Measurements from ENCODE around the gene KCNJ9. TPM values are rescaled to one million over a fixed set of nuclear protein-coding genes. Genes with fewer than 3 reads are reported as not detected.

The KCNJ9 gene
- total and polyA plus RNA-seq, 5 donors: not detected

DNA sequence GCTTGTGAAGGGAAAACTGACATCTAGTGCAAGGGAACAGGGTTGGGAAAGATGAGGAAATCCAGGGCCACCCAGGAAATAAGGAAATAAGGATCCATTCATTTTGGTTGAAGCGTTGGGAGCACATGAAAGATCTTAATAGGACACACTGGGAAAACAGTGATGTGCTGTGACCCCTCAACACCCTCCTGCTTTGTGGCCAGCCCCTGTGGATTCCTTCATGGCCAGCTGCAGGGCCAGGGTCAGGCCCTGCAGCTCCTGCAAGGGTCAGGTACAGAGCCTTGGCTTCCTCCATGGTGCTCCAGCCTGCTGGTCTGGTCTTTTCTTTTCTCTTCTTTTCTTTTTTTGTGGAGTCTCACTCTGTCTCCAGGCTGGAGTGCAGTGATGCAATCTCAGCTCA is 30.7 kb upstream of the KCNJ9 start:
- intact Hi-C loops (cut with DNase I): no loop called here
- H3K4me1 ChIP-seq (ENCODE audit: control insufficient read depth, insufficient read depth, low read length): peaks cover 2% of the 10 kb centered on the region
- no peak for ATAC-seq
- WGBS: 80% methylated on average over 1 of the region's 1 CpG
- H3K27ac ChIP-seq (ENCODE audit: low read length): no peak overlapping the region
- DNase-seq: no peak
- H3K9me3 ChIP-seq (ENCODE audit: control insufficient read depth, low read length): no peaks in the 10 kb centered on the region
- H3K27me3 ChIP-seq (ENCODE audit: control insufficient read depth, insufficient read depth): no peaks in the 10 kb centered on the region
- H3K4me3 ChIP-seq (ENCODE audit: low read length): no peak overlapping the region

DNA sequence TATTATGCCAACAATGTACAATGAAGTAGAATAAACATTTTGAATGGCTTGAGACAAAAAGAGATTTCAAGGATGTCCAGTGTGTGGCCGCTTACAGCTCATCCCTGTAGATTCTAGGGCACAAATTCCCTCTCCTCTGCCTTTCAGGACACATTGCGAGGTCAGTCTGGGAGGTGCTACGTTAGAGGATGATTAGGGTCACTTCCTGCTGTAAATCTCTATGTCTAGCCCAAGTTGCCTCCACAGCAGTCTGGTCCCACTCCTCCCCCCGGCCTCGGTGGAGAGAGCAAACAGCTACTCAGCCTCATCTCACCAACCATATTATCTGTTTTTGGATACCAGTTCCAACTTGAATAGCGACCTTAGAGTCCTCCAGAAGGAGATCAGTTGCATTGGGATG is 28.4 kb upstream of the KCNJ9 start:
- intact Hi-C loops (cut with DNase I): no loop called here
- WGBS: 67% methylated on average over 6 of the region's 6 CpGs
- ATAC-seq: no peak

DNA sequence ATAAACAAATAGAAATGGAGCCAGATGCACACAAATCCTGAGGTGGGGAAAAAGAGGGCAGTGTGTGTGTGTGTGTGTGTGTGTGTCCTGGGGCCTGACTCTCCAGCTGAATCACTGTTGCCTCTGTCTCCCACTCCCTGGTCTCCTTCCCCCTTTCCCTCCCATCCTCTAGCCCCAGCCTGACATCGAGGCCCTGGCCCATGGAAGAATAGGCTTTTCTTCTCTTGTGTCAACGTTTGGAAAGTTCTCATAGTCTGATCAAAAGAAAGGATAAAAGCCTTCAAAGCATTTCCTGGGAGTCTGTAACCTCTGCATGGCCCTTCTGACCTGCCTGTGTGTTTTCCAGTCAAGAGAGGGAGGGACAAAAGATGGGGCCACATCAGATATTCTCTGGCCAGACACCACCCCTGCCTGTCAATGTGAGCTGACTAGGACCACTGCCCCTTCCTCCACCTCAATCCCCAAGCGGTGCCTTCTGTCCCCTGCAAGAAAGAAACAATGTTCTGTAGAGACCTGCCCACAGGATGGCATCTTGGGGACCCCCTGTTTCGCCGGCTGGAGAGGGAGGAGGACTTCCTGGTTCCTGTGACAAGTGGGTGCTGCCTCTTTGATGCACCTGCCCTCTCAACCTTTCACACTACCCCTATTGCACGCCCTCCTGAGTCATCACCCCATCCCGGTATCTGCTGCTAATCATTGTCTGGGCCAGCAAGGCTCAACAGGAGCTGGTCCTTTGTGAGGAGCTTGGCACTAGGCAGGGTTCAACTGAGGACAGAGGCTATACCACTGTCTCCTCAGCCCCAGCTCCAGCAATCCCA is 27.6 kb upstream of the KCNJ9 start:
- H3K4me3 ChIP-seq (ENCODE audit: low read length): no peak overlapping the region
- H3K9me3 ChIP-seq (ENCODE audit: control insufficient read depth, low read length): no peaks in the 10 kb centered on the region
- DNase-seq (no peak), ATAC-seq (no peak)
- H3K27me3 ChIP-seq (ENCODE audit: control insufficient read depth, insufficient read depth): no peaks in the 10 kb centered on the region
- no peaks in the 10 kb centered on the region for H3K4me1 ChIP-seq (ENCODE audit: control insufficient read depth, insufficient read depth, low read length)
- intact Hi-C loops (cut with DNase I): no loop called here
- H3K27ac ChIP-seq (ENCODE audit: low read length): no peak overlapping the region
- 59% methylated on average over 7 of the region's 7 CpGs for WGBS

More for the DNA sequence above, 28.4 kb upstream of the KCNJ9 start:
- H3K27ac ChIP-seq (ENCODE audit: low read length): no peak overlapping the region
- H3K4me1 ChIP-seq (ENCODE audit: control insufficient read depth, insufficient read depth, low read length): no peaks in the 10 kb centered on the region
- no peak overlapping the region for H3K4me3 ChIP-seq (ENCODE audit: low read length)
- no peaks in the 10 kb centered on the region for H3K9me3 ChIP-seq (ENCODE audit: control insufficient read depth, low read length)
- no peaks in the 10 kb centered on the region for H3K27me3 ChIP-seq (ENCODE audit: control insufficient read depth, insufficient read depth)
- DNase-seq: no peak

DNA sequence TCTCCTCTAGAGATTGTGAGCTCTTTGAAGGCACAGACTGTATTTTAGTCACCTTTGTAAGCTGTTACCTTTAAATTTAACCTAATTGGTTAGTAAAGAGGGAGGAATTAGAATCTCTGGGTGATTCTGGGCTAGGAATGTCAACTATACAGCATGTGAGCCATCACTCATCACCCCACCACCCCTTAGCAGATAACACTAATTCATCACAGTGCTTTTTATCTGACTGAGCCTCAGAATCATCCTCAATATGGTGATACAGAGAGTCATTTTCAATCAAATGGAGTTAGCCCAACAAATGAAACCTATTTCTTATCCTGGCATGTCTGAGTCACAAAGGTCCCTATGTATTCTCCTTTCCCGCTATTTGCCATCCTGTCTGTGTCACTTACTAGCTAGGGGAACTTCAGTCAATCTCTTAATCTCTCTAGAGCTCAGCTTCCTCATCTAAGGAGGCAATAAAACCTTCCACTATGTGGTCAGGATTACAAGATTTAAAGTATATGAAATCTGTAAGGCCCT is 24.6 kb upstream of the KCNJ9 start:
- Histone ChIP-seq H3K4me3 (ENCODE audit: low read length) (no peak overlapping the region), H3K27me3 (ENCODE audit: control insufficient read depth, insufficient read depth) (no peaks in the 10 kb centered on the region), H3K9me3 (ENCODE audit: control insufficient read depth, low read length) (no peaks in the 10 kb centered on the region), H3K27ac (ENCODE audit: low read length) (no peak overlapping the region), H3K4me1 (ENCODE audit: control insufficient read depth, insufficient read depth, low read length) (no peaks in the 10 kb centered on the region)
- 27% methylated on average over 1 of the region's 1 CpG for WGBS
- intact Hi-C loops (cut with DNase I): no loop called here
- DNase-seq: no peak
- ATAC-seq: no peak

DNA sequence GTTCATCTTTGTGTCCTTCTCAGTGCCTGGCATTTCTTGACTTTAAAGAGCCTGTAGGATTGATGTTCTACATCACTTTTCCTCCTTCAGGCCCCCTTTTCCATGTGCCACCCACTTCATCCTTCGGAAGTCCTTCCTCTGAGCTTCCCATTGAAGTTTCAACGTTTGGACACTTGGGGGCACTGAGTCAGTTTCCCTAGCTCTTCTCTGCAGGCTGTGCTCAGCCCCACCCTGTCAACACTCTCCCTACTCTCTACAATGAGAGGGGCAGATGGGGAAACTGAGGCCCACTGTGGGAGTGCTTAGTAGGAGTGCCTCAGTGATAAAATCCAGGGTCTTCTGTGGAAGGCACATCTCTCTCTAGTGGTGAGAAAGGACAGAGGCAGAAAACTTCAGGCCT is 23.3 kb upstream of the KCNJ9 start:
- Histone ChIP-seq H3K4me3 (ENCODE audit: low read length) (no peak overlapping the region), H3K27ac (ENCODE audit: low read length) (no peak overlapping the region), H3K4me1 (ENCODE audit: control insufficient read depth, insufficient read depth, low read length) (no peaks in the 10 kb centered on the region), H3K27me3 (ENCODE audit: control insufficient read depth, insufficient read depth) (no peaks in the 10 kb centered on the region), H3K9me3 (ENCODE audit: control insufficient read depth, low read length) (no peaks in the 10 kb centered on the region)
- 35% methylated on average over 2 of the region's 2 CpGs for WGBS
- ATAC-seq (no peak), DNase-seq (no peak)
- intact Hi-C loops (cut with DNase I): no loop called here

DNA sequence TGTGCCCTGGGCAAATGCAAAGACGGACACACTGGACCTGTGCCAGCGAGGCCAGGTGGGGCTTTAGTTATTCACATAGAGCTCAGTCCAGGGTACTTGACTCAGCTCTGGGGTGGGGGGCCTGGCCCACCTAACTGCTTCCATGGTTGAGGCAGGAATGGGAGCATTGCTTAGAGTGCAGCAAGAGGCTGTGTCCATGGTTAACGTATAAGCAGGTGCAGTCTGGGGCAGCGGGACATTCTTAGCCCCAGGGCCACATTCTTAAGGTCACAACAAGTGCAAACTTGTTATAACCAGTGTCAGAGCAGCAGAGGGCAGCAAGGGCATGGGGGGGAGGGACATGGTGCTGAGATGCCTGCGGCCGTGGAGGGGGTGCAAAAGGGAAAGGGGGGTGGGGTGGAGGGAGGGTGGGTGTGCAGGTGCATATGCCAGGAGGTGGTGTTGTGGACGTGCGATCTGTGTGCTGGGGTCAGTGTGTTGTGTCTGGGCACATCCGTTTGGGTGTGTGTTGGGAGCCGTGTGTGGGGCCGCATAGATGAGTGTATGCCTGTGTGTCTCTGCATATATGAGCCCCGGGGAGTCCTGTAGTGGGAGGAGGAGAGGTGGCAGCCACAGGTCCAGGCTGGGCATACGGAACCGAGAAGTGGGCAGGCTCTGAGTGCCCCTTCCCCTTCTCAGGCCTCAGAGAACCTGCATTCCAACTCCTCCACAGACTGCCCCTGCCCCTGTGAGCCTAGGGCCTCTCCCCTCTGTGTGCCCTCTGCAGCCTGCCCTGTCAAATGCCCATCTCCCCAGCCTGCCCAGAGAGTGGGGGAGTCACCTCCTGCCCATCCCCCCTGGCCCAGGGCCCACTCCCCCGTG is 19.7 kb upstream of the KCNJ9 start:
- intact Hi-C loops (cut with DNase I): no loop called here
- no peak overlapping the region for H3K27ac ChIP-seq (ENCODE audit: low read length)
- DNase-seq (no peak), ATAC-seq (peak in 1 of 2 donors; percentile 7)
- H3K4me3 ChIP-seq (ENCODE audit: low read length): no peak overlapping the region
- 64% methylated on average over 15 of the region's 15 CpGs for WGBS
- H3K9me3 ChIP-seq (ENCODE audit: control insufficient read depth, low read length): no peaks in the 10 kb centered on the region
- H3K4me1 ChIP-seq (ENCODE audit: control insufficient read depth, insufficient read depth, low read length): no peaks in the 10 kb centered on the region
- H3K27me3 ChIP-seq (ENCODE audit: control insufficient read depth, insufficient read depth): no peaks in the 10 kb centered on the region

DNA sequence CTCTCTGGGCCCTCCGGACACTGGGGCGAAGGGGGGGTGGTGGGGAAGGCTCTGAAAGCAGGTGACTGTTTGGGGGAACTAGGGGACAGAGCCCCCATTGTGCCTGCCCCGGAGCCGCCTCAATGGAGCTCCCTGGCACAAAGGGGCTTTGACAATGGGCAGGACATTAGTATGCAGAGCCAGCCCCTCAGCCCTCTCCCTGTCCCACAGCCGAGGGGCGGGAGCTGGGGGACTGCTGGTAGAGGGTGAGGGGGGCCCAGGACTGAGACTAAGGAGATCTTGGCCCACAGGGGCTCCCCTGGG is 19.2 kb upstream of the KCNJ9 start:
- peak in 1 of 3 donors; percentile 62 for DNase-seq

DNA sequence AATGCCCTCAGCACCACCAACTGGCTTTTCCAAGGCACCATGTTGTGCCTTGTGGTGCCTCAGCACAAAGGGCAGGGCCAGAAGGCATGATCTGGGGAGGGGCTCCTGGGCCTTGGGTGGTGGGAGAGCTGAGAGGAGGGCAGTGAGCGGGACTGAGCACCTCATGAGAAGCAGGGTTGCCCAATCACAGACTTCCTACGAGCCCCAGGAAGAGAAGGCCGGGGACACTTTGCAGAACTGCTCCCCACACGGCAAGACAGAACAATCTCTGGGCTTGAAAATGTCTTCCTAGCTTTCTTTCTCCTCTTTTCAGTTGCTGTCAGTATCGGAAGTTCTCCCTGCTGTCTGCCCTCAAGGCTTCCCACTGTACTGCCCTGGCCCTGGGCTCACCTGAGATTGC is 18.2 kb upstream of the KCNJ9 start:
- no peaks in the 10 kb centered on the region for H3K4me1 ChIP-seq (ENCODE audit: control insufficient read depth, insufficient read depth, low read length)
- ATAC-seq (no peak), DNase-seq (no peak)
- no peak overlapping the region for H3K4me3 ChIP-seq (ENCODE audit: low read length)
- whole genome bisulfite sequencing: 92% methylated on average over 5 of the region's 5 CpGs
- intact Hi-C loops (cut with DNase I): no loop called here
- H3K9me3 ChIP-seq (ENCODE audit: control insufficient read depth, low read length): no peaks in the 10 kb centered on the region
- H3K27me3 ChIP-seq (ENCODE audit: control insufficient read depth, insufficient read depth): no peaks in the 10 kb centered on the region
- no peak overlapping the region for H3K27ac ChIP-seq (ENCODE audit: low read length)

More for the DNA sequence above, 19.2 kb upstream of the KCNJ9 start:
- H3K9me3 ChIP-seq (ENCODE audit: control insufficient read depth, low read length): no peaks in the 10 kb centered on the region
- WGBS: 66% methylated on average over 6 of the region's 6 CpGs
- intact Hi-C loops (cut with DNase I): no loop called here
- no peaks in the 10 kb centered on the region for H3K27me3 ChIP-seq (ENCODE audit: control insufficient read depth, insufficient read depth)
- no peak overlapping the region for H3K27ac ChIP-seq (ENCODE audit: low read length)
- H3K4me3 ChIP-seq (ENCODE audit: low read length): no peak overlapping the region
- peak in 1 of 2 donors; percentile 36 for ATAC-seq
- no peaks in the 10 kb centered on the region for H3K4me1 ChIP-seq (ENCODE audit: control insufficient read depth, insufficient read depth, low read length)

DNA sequence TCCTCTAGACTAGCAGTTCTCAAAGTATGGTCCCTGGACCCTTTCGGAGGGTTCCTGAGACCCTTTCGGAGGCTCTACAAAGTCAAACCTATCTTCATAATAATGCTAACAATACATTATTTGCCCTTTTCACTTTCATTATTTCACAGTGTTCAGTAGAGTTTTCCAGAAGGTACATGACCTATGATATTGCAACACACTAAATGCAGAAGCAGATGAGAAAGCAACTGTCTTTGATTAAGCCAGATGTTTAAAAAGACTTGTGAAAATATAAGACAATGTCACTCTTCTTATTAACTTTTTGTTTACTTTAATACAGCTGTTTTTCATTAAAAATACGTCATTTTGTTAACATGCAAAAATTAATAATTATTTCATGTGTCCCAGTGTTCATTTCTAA is 17.2 kb upstream of the KCNJ9 start:
- Histone ChIP-seq H3K9me3 (ENCODE audit: control insufficient read depth, low read length) (no peaks in the 10 kb centered on the region), H3K4me3 (ENCODE audit: low read length) (no peak overlapping the region), H3K27me3 (ENCODE audit: control insufficient read depth, insufficient read depth) (no peaks in the 10 kb centered on the region), H3K27ac (ENCODE audit: low read length) (no peak overlapping the region), H3K4me1 (ENCODE audit: control insufficient read depth, insufficient read depth, low read length) (no peaks in the 10 kb centered on the region)
- DNase-seq (no peak), ATAC-seq (no peak)
- intact Hi-C loops (cut with DNase I): no loop called here
- 85% methylated on average over 3 of the region's 3 CpGs for WGBS

DNA sequence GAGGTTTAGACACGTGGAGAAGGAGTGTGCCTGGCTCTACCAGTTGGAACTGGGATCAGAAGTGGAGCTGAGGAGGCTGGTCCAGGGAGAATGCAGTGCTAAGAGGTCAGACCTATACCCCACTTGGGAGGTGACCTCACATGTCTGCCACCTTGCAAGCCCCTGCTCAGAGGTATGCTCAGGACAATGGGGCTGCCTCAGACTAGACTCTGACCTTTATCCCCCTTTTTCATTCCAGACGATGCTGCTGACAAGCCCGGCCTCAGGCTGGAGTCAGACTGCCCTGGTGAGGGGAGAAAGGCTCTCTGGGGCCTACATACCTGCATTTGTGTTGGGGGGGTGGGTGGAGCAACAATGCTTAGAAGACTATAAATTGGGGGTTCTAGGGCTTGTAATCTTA is 16.6 kb upstream of the KCNJ9 start:
- no peak for DNase-seq
- H3K4me1 ChIP-seq (ENCODE audit: control insufficient read depth, insufficient read depth, low read length): no peaks in the 10 kb centered on the region
- 46% methylated on average over 3 of the region's 3 CpGs for WGBS
- no peak overlapping the region for H3K4me3 ChIP-seq (ENCODE audit: low read length)
- H3K27me3 ChIP-seq (ENCODE audit: control insufficient read depth, insufficient read depth): no peaks in the 10 kb centered on the region
- no peak overlapping the region for H3K27ac ChIP-seq (ENCODE audit: low read length)
- ATAC-seq: no peak
- H3K9me3 ChIP-seq (ENCODE audit: control insufficient read depth, low read length): no peaks in the 10 kb centered on the region
- intact Hi-C loops (cut with DNase I): no loop called here
